Colonic mucosa (tissue), 4 donors: ENCODE data around the gene MICALL1. TPM values are rescaled to one million over a fixed set of nuclear protein-coding genes. Genes with fewer than 3 reads are reported as not detected.
A peak's percentile ranks its signal among the peaks of the same experiment; 100 is the strongest.
"Not testable (repeated sequence)": the region's sequence is repeated elsewhere in the genome, so short reads cannot be mapped to it uniquely, and the experiment has no call there.

ENCODE experiments used
- DNase-seq: peaks from one replicate; pipeline ENCODE4 v3.0.0-alpha.2; 2020
- H3K27ac ChIP-seq: fragments of 200-600 bp; one replicate; pipeline ENCODE4 v1.8.0; 2021
- H3K27me3 ChIP-seq: fragments of 200-600 bp; one replicate; pipeline ENCODE4 v1.8.0; 2021
- H3K36me3 ChIP-seq: fragments of 200-600 bp; one replicate; pipeline ENCODE4 v1.8.0; 2021
- H3K4me1 ChIP-seq: fragments of 200-600 bp; one replicate; pipeline ENCODE4 v1.8.0; 2021; ENCODE audit warnings: mild to moderate bottlenecking
- H3K4me3 ChIP-seq: fragments of 200-600 bp; one replicate; pipeline ENCODE4 v1.8.0; 2021
- H3K9ac ChIP-seq, 2 donors: one replicate each; pipeline ENCODE4 v1.7.0; 2013; ENCODE audit warnings: control low read depth in 2 of 2, low read depth in 2 of 2, low read length in 2 of 2
- H3K9me3 ChIP-seq: fragments of 200-600 bp; one replicate; pipeline ENCODE4 v1.8.0; 2021
- CTCF ChIP-seq: fragments of 200-600 bp; IDR thresholded peaks from one replicate; pipeline ENCODE4 v1.8.0; 2022; ENCODE audit warnings: antibody characterized with exemption, mild to moderate bottlenecking
- intact Hi-C: fragments of 100-400 bp; cut with DNase I; formaldehyde crosslinking; loops from one replicate; pipeline ENCODE4 v1.14.1; 2022
- total RNA-seq, 2 donors: library from RNA; stranded (reverse); fragmentation: NEBNext Ultra II Directional in 1 of 2; extraction: Animal tissue kit (Norgen Biotek cat#: 25700) in 1 of 2; gene quantifications; one replicate each; pipeline ENCODE4 v1.2.1, GENCODE V29; 2021
- donor health status: healthy.
- donor health status: DM: no; HTN: no; CAD: no.
- donor health status: DM: no; HTN: no; CAD: no.

Gene MICALL1
- total RNA-seq, 2 donors from 2014 or later: 27.3 TPM

DNA sequence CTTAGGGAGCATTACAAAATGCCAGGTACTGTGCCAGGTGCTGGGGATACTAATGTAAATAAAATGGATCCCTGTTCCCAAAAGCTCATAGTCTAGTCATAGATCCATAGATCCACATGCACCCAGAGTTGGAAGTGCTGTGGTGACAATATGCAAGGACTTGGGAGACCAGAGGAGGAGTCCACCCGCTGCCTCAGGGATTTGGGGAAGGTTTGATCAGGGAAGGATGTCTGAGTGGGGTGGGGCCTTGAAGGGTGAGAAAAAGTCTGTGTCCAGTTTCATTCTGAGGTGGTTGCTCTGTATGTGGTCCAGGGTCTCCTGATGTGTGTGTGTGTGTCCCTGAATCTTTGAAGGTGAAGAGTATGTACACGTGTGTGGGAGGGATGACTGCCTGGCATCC lies 69.1 kb downstream of the MICALL1 start:
- H3K9ac ChIP-seq: no peak overlapping the region
- no peak overlapping the region for H3K4me3 ChIP-seq
- no peaks in the 10 kb centered on the region for H3K27me3 ChIP-seq
- TF ChIP-seq CTCF: no peak
- intact Hi-C loops: no loop called here
- no peaks in the 10 kb centered on the region for H3K9me3 ChIP-seq
- no peak for DNase-seq
- H3K36me3 ChIP-seq: no peaks in the 10 kb centered on the region
- no peaks in the 10 kb centered on the region for H3K4me1 ChIP-seq
- H3K27ac ChIP-seq: no peak overlapping the region

GRCh38 chr22:37976022-37976421 lies 69.9 kb downstream of the MICALL1 start:
- H3K4me1 ChIP-seq, intact Hi-C loops, H3K9me3 ChIP-seq, H3K9ac ChIP-seq, DNase-seq, H3K4me3 ChIP-seq, H3K27ac ChIP-seq, H3K27me3 ChIP-seq, H3K36me3 ChIP-seq: not testable (repeated sequence)

- no peaks in the 10 kb centered on the region for H3K36me3 ChIP-seq
- intact Hi-C loops: no loop called here
These were observed 70.5 kb downstream of the MICALL1 start for GRCh38 chr22:37976547-37976946.

GRCh38 chr22:37979782-37980181 lies 73.7 kb downstream of the MICALL1 start:
- Histone ChIP-seq H3K9me3 (no peaks in the 10 kb centered on the region), H3K9ac (no peak overlapping the region), H3K4me1 (no peaks in the 10 kb centered on the region), H3K4me3 (no peak overlapping the region), H3K27ac (no peak overlapping the region), H3K27me3 (no peaks in the 10 kb centered on the region), H3K36me3 (no peaks in the 10 kb centered on the region)
- no peak for TF ChIP-seq CTCF
- intact Hi-C loops: no loop called here
- no peak for DNase-seq

More at GRCh38 chr22:37976547-37976946, 70.5 kb downstream of the MICALL1 start:
- no peak for TF ChIP-seq CTCF
- no peak overlapping the region for H3K27ac ChIP-seq
- no peaks in the 10 kb centered on the region for H3K4me1 ChIP-seq
- H3K9me3 ChIP-seq: no peaks in the 10 kb centered on the region
- no peak for DNase-seq
- no peak overlapping the region for H3K4me3 ChIP-seq
- H3K27me3 ChIP-seq: no peaks in the 10 kb centered on the region
- H3K9ac ChIP-seq: no peak overlapping the region

GRCh38 chr22:37981282-37982011 lies 75.3 kb downstream of the MICALL1 start:
- no peaks in the 10 kb centered on the region for H3K27me3 ChIP-seq

More at GRCh38 chr22:37981282-37982011, 75.3 kb downstream of the MICALL1 start:
- intact Hi-C loops: no loop called here
- no peak for TF ChIP-seq CTCF
- DNase-seq: peak; percentile 53
- Histone ChIP-seq H3K36me3 (no peaks in the 10 kb centered on the region), H3K4me1 (no peaks in the 10 kb centered on the region), H3K9ac (peak overlapping the region in 1 of 2 donors; percentile 2), H3K27ac (no peak overlapping the region), H3K9me3 (no peaks in the 10 kb centered on the region), H3K4me3 (no peak overlapping the region)
